ACC112 (cell line): ENCODE data around the gene ARL6.

Source experiments
- H2AFZ ChIP-seq: fragments of 200-600 bp; sonication (generic); one replicate; pipeline ENCODE4 v1.6.0; 2017; ENCODE audit warnings: antibody characterized with exemption, low read length; ENCODE audit not compliant: unreplicated experiment
- H3K27ac ChIP-seq: fragments of 200-600 bp; sonication (generic); 2 replicates; pipeline ENCODE4 v1.5.1; 2014; ENCODE audit warnings: low read depth, mild to moderate bottlenecking, antibody characterized with exemption, low read length, moderate library complexity
- H3K27me3 ChIP-seq: fragments of 200-600 bp; sonication (generic); 2 replicates; pipeline ENCODE4 v1.6.1; 2014; ENCODE audit warnings: mild to moderate bottlenecking, antibody characterized with exemption, low read length, moderate library complexity, mixed read lengths; ENCODE audit not compliant: insufficient read depth
- H3K36me3 ChIP-seq: fragments of 200-600 bp; sonication (generic); 2 replicates; pipeline ENCODE4 v1.6.1; 2016; ENCODE audit warnings: mild to moderate bottlenecking, antibody characterized with exemption, low read length, moderate library complexity, mixed read lengths; ENCODE audit not compliant: insufficient read depth
- H3K4me1 ChIP-seq: fragments of 200-600 bp; sonication (generic); one replicate; pipeline ENCODE4 v1.6.1; 2016; ENCODE audit warnings: low read length, mixed read lengths; ENCODE audit not compliant: insufficient read depth, unreplicated experiment, control insufficient read depth
- H3K4me3 ChIP-seq: fragments of 200-600 bp; sonication (generic); 2 replicates; pipeline ENCODE4 v1.5.1; 2014; ENCODE audit warnings: mild to moderate bottlenecking, low read depth, low read length
- H3K79me2 ChIP-seq: fragments of 200-600 bp; sonication (generic); one replicate; pipeline ENCODE4 v1.6.0; 2016; ENCODE audit warnings: low read length; ENCODE audit not compliant: control insufficient read depth, unreplicated experiment, insufficient read depth

The ARL6 gene

GRCh38 chr3:97835761-97836160 is 71.2 kb downstream of the ARL6 start:
- Histone ChIP-seq H3K36me3 (no peaks in the 10 kb centered on the region), H3K4me3 (no peak overlapping the region), H3K4me1 (no peaks in the 10 kb centered on the region), H3K27ac (no peak overlapping the region), H3K79me2 (peaks cover 11% of the 10 kb centered on the region), H3K27me3 (no peaks in the 10 kb centered on the region), H2AFZ (no peak overlapping the region)

GRCh38 chr3:97838393-97838792 is 73.8 kb downstream of the ARL6 start:
- Histone ChIP-seq H3K4me3 (no peak overlapping the region), H3K36me3 (no peaks in the 10 kb centered on the region), H3K4me1 (no peaks in the 10 kb centered on the region), H2AFZ (no peak overlapping the region), H3K27me3 (no peaks in the 10 kb centered on the region), H3K79me2 (peaks cover 11% of the 10 kb centered on the region), H3K27ac (no peak overlapping the region)

- peaks cover 16% of the 10 kb centered on the region for H3K79me2 ChIP-seq
- no peaks in the 10 kb centered on the region for H3K36me3 ChIP-seq
- H2AFZ ChIP-seq: no peak overlapping the region
- H3K4me3 ChIP-seq: no peak overlapping the region
- H3K27me3 ChIP-seq: no peaks in the 10 kb centered on the region
- no peaks in the 10 kb centered on the region for H3K4me1 ChIP-seq
- H3K27ac ChIP-seq: no peak overlapping the region
Measured at GRCh38 chr3:97839944-97840343, 75.4 kb downstream of the ARL6 start.

GRCh38 chr3:97841304-97841703 is 76.7 kb downstream of the ARL6 start:
- Histone ChIP-seq H3K4me3 (no peak overlapping the region), H3K4me1 (no peaks in the 10 kb centered on the region), H3K36me3 (no peaks in the 10 kb centered on the region; the same call in 1 of the 2 replicates), H3K79me2 (peaks cover 16% of the 10 kb centered on the region), H2AFZ (no peak overlapping the region), H3K27me3 (no peaks in the 10 kb centered on the region), H3K27ac (no peak overlapping the region)

GRCh38 chr3:97841956-97842355 is 77.4 kb downstream of the ARL6 start:
- Histone ChIP-seq H3K36me3 (no peaks in the 10 kb centered on the region; the same call in 1 of the 2 replicates), H3K4me3 (no peak overlapping the region), H2AFZ (no peak overlapping the region), H3K4me1 (no peaks in the 10 kb centered on the region), H3K27ac (no peak overlapping the region), H3K79me2 (peaks cover 13% of the 10 kb centered on the region), H3K27me3 (no peaks in the 10 kb centered on the region)

- peaks cover 2% of the 10 kb centered on the region; the same call in 1 of the 2 replicates for H3K36me3 ChIP-seq
- H3K27ac ChIP-seq: no peak overlapping the region
- H3K4me3 ChIP-seq: no peak overlapping the region
- H3K27me3 ChIP-seq: no peaks in the 10 kb centered on the region
- H3K4me1 ChIP-seq: no peaks in the 10 kb centered on the region
- H2AFZ ChIP-seq: no peak overlapping the region
- H3K79me2 ChIP-seq: peaks cover 8% of the 10 kb centered on the region
Measured at GRCh38 chr3:97848779-97849178, 84.2 kb downstream of the ARL6 start.
